H9 (cell line): Measurements from ENCODE around the gene PTCD2. TPM values are rescaled to one million over a fixed set of nuclear protein-coding genes. Genes with fewer than 3 reads are reported as not detected.

Source experiments
- DNase-seq: peaks from one replicate; pipeline ENCODE4 v3.0.0-alpha.2; 2017
- H2AFZ ChIP-seq: one replicate; pipeline ENCODE4 v1.6.1; 2013; ENCODE audit warnings: mild to moderate bottlenecking, low read length, control low read depth, moderate library complexity
- H2AK5ac ChIP-seq: 2 replicates; pipeline ENCODE4 v1.6.1; 2013; ENCODE audit warnings: low read length, control low read depth, mixed read lengths; ENCODE audit not compliant: insufficient read length
- H2BK120ac ChIP-seq: one replicate; pipeline ENCODE4 v1.6.1; 2013; ENCODE audit warnings: low read depth, mild to moderate bottlenecking, low read length, control low read depth, inconsistent platforms; ENCODE audit not compliant: poor library complexity, severe bottlenecking
- H2BK12ac ChIP-seq: 2 replicates; pipeline ENCODE4 v1.6.1; 2013; ENCODE audit warnings: low read length, control low read depth, mixed read lengths, low read depth; ENCODE audit not compliant: insufficient read length
- H2BK15ac ChIP-seq: 2 replicates; pipeline ENCODE4 v1.6.1; 2013; ENCODE audit warnings: low read depth, low read length, control low read depth
- H2BK20ac ChIP-seq: one replicate; pipeline ENCODE4 v1.6.1; 2013; ENCODE audit warnings: low read depth, mild to moderate bottlenecking, low read length, control low read depth, inconsistent platforms; ENCODE audit not compliant: poor library complexity, severe bottlenecking
- H2BK5ac ChIP-seq: 2 replicates; pipeline ENCODE4 v1.6.1; 2013; ENCODE audit warnings: low read length, control low read depth, mixed read lengths; ENCODE audit not compliant: insufficient read length
- H3K14ac ChIP-seq: 2 replicates; pipeline ENCODE4 v1.6.1; 2013; ENCODE audit warnings: low read length, control low read depth; ENCODE audit not compliant: insufficient read depth
- H3K18ac ChIP-seq: 2 replicates; pipeline ENCODE4 v1.6.1; 2013; ENCODE audit warnings: low read depth, mild to moderate bottlenecking, mixed read lengths, low read length, control low read depth; ENCODE audit not compliant: insufficient read length
- H3K23ac ChIP-seq: 2 replicates; pipeline ENCODE4 v1.6.1; 2013; ENCODE audit warnings: low read length, control low read depth, mixed read lengths, low read depth; ENCODE audit not compliant: insufficient read length
- H3K23me2 ChIP-seq: 2 replicates; pipeline ENCODE4 v1.6.1; 2013; ENCODE audit warnings: low read depth, mild to moderate bottlenecking, mixed read lengths, low read length, control low read depth; ENCODE audit not compliant: insufficient read length, poor library complexity, severe bottlenecking
- H3K27ac ChIP-seq: 2 replicates; pipeline ENCODE4 v1.5.1; 2013; ENCODE audit warnings: low read length, control low read depth, mixed read lengths, low read depth; ENCODE audit not compliant: insufficient read length
- H3K27me3 ChIP-seq: 2 replicates; pipeline ENCODE4 v1.6.1; 2013; ENCODE audit warnings: low read length, control low read depth, inconsistent platforms; ENCODE audit not compliant: insufficient read depth
- H3K4ac ChIP-seq: 2 replicates; pipeline ENCODE4 v1.6.1; 2013; ENCODE audit warnings: low read depth, mild to moderate bottlenecking, control low read depth, inconsistent platforms, low read length, moderate library complexity
- H3K4me1 ChIP-seq: 2 replicates; pipeline ENCODE4 v1.6.1; 2013; ENCODE audit warnings: low read length, control low read depth, inconsistent platforms; ENCODE audit not compliant: insufficient read depth
- H3K4me2 ChIP-seq: 2 replicates; pipeline ENCODE4 v1.6.1; 2013; ENCODE audit warnings: low read length, control low read depth, mixed read lengths; ENCODE audit not compliant: insufficient read length, insufficient read depth
- H3K56ac ChIP-seq: 2 replicates; pipeline ENCODE4 v1.6.1; 2013; ENCODE audit warnings: low read depth, mild to moderate bottlenecking, mixed read lengths, low read length, control low read depth; ENCODE audit not compliant: insufficient read length
- H3K79me1 ChIP-seq: 2 replicates; pipeline ENCODE4 v1.6.1; 2013; ENCODE audit warnings: low read depth, mild to moderate bottlenecking, moderate library complexity, low read length, control low read depth, inconsistent platforms; ENCODE audit not compliant: insufficient read depth, poor library complexity, severe bottlenecking
- H3K79me2 ChIP-seq: 2 replicates; pipeline ENCODE4 v1.6.1; 2013; ENCODE audit warnings: low read length, control low read depth, inconsistent platforms; ENCODE audit not compliant: insufficient read depth
- H3K9ac ChIP-seq: 2 replicates; pipeline ENCODE4 v1.6.1; 2013; ENCODE audit warnings: low read length, control low read depth, mixed read lengths; ENCODE audit not compliant: insufficient read length; ENCODE audit errors: extremely low read depth
- H3K9me3 ChIP-seq: one replicate; pipeline ENCODE4 v1.6.1; 2013; ENCODE audit warnings: low read depth, low read length, inconsistent platforms; ENCODE audit not compliant: control insufficient read depth
- H3T11ph ChIP-seq: one replicate; pipeline ENCODE4 v1.6.1; 2013; ENCODE audit warnings: mild to moderate bottlenecking, low read length, control low read depth, inconsistent platforms
- H4K20me1 ChIP-seq: one replicate; pipeline ENCODE4 v1.6.1; 2013; ENCODE audit not compliant: control insufficient read depth, insufficient read length, insufficient read depth
- H4K5ac ChIP-seq: 2 replicates; pipeline ENCODE4 v1.6.1; 2013; ENCODE audit warnings: low read depth, mild to moderate bottlenecking, mixed read lengths, low read length, control low read depth; ENCODE audit not compliant: insufficient read length
- H4K8ac ChIP-seq: replicated peaks from 2 replicates; pipeline ENCODE4 v1.6.1; 2013; ENCODE audit warnings: low read length, control low read depth, mixed read lengths, low read depth; ENCODE audit not compliant: insufficient read length
- H4K91ac ChIP-seq: 2 replicates; pipeline ENCODE4 v1.6.1; 2013; ENCODE audit warnings: low read depth, mild to moderate bottlenecking, moderate library complexity, mixed read lengths, low read length, control low read depth; ENCODE audit not compliant: insufficient read length
- H3K27ac Mint-ChIP-seq, 3 experiments: 2 replicates in 2 of 3; 3 replicates in 1 of 3; pipeline ENCODE4 v1.8.0; 2020 to 2021; ENCODE audit warnings: mixed read lengths in 3 of 3, mild to moderate bottlenecking in 1 of 3, moderate library complexity in 1 of 3
- H3K27me3 Mint-ChIP-seq: 2 replicates; pipeline ENCODE4 v1.8.0; 2021; ENCODE audit warnings: low read depth, mild to moderate bottlenecking, moderate library complexity, mixed read lengths
- H3K36me3 Mint-ChIP-seq, 3 experiments: 2 replicates in 2 of 3; 3 replicates in 1 of 3; pipeline ENCODE4 v1.8.0; 2020 to 2021; ENCODE audit warnings: low read depth in 3 of 3, mixed read lengths in 3 of 3; ENCODE audit not compliant: insufficient read depth in 1 of 3
- H3K4me1 Mint-ChIP-seq, 2 experiments: 2 replicates each; pipeline ENCODE4 v1.8.0; 2020; ENCODE audit warnings: mixed read lengths in 2 of 2
- H3K4me3 Mint-ChIP-seq, 2 experiments: 2 replicates in 1 of 2; 3 replicates in 1 of 2; pipeline ENCODE4 v1.8.0; 2020 to 2021; ENCODE audit warnings: mild to moderate bottlenecking in 2 of 2, mixed read lengths in 2 of 2, moderate library complexity in 1 of 2
- H3K9me3 Mint-ChIP-seq, 2 experiments: 2 replicates in 1 of 2; 3 replicates in 1 of 2; pipeline ENCODE4 v1.8.0; 2020; ENCODE audit warnings: mild to moderate bottlenecking in 2 of 2, mixed read lengths in 2 of 2, moderate library complexity in 1 of 2
- CTCF ChIP-seq: fragments of 200-600 bp; sonication (generic); conservative IDR thresholded peaks from 3 replicates; pipeline ENCODE4 v1.8.0; 2021; ENCODE audit warnings: antibody characterized with exemption, mild to moderate bottlenecking
- WGBS: extraction: QIAGEN DNeasy Blood & Tissue Kit; methylation state at CpG from one replicate; pipeline ENCODE4 v1.1.7; 2013; ENCODE audit warnings: missing lambda C conversion rate, low lambda C conversion rate, mixed read lengths; ENCODE audit not compliant: insufficient read length; ENCODE audit errors: extremely low coverage; 5-methylcytosine and 5-hydroxymethylcytosine counted together
- total RNA-seq: library from RNA; stranded (reverse); gene quantifications from 2 replicates; pipeline ENCODE4 v1.2.1, GENCODE V29; 2021

Gene PTCD2
- total RNA-seq, 1 experiment from 2014 or later, result 12.7 TPM

DNA sequence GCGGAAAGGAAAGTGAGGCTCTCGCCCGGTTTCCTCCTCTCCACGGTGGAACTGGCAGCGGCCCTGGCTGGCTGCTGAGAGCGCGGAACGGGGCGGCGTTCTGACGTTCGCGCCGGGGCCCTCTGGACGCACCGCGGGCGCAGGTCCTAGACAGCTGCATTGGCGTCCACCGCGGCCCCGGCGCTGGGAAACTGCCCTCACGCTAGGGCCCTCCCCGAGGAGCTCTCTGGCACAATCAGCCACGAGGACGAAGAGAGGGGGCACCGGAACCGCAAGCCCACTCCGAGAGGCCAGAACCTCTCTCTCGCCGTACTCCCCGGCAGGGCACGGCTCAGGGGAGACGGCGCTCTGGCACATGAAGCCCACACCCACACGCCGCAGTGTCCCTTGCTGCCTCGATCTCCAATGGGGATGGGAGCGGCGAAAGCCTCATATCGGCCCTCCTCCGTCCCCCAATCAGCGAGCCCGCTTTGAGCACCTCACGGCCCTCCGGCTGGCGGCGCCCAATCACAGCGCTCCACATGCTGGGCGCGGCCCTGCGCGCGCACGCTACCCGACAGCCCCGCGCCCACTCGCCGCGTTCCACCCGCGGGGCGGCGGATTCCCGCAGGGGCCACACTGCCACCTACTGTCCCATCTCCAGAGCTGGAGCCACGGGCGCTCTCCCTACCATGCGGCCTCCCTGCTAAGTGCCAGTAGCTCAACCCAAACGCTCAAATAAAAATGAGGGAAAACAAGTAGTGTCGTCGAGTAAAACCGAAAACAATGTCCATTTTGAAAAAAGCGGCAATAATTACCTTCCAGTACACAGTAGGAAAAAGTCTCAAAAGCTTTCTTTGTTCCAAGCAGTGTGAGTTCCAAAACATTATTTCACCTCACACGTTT, 12.0 kb upstream of the PTCD2 start:
- no peak overlapping the region for H2BK12ac ChIP-seq
- no peaks in the 10 kb centered on the region for H3K23me2 ChIP-seq
- H3K23ac ChIP-seq, result no peak overlapping the region
- no peaks in the 10 kb centered on the region for H3K9me3 ChIP-seq
- Mint-ChIP-seq H3K4me1 (peaks cover 23 to 31% of the 10 kb centered on the region in 2 experiments), H3K27me3 (no peaks in the 10 kb centered on the region), H3K9me3 (no peaks in the 10 kb centered on the region; a peak in 1 of 5 replicates), H3K36me3 (peaks cover 14 to 46% (median 32%) of the 10 kb centered on the region in 3 experiments), H3K4me3 (peak overlapping the region; percentile 79 to 83), H3K27ac (peak overlapping the region; percentile 96 to 99 (median 97))
- no peak overlapping the region for H4K8ac ChIP-seq
- no peak overlapping the region for H2BK5ac ChIP-seq
- H3K27ac ChIP-seq, result peak overlapping the region; percentile 22
- no peaks in the 10 kb centered on the region for H3K27me3 ChIP-seq
- peaks cover 3% of the 10 kb centered on the region for H3K79me1 ChIP-seq
- H4K91ac ChIP-seq, result no peak overlapping the region
- WGBS, result no CpG with 5 or more reads among the region's 76 CpGs
- peaks cover 4% of the 10 kb centered on the region; the same call in 1 of the 2 replicates for H3K4me1 ChIP-seq
- peak; percentile 96 for DNase-seq
- H2BK120ac ChIP-seq, result no peak overlapping the region
- H3K56ac ChIP-seq, result no peak overlapping the region
- no peak overlapping the region for H4K5ac ChIP-seq
- H2BK15ac ChIP-seq, result no peak overlapping the region
- H2BK20ac ChIP-seq, result no peak overlapping the region
- H3T11ph ChIP-seq, result no peak overlapping the region
- H3K9ac ChIP-seq, result peak overlapping the region; percentile 40
- H3K18ac ChIP-seq, result peak overlapping the region; percentile 29
- H3K4me2 ChIP-seq, result peak overlapping the region; percentile 1
- no peak overlapping the region for H2AFZ ChIP-seq
- no peak overlapping the region for H2AK5ac ChIP-seq
- no peak overlapping the region for H3K4ac ChIP-seq
- TF ChIP-seq CTCF, result peak; percentile 70
- no peaks in the 10 kb centered on the region for H4K20me1 ChIP-seq
- H3K14ac ChIP-seq, result peak overlapping the region; percentile 67
- H3K79me2 ChIP-seq, result peaks cover 7% of the 10 kb centered on the region; the same call in 1 of the 2 replicates
